Measurements from ENCODE around the gene NBEA. TPM values are rescaled to one million over a fixed set of nuclear protein-coding genes. Genes with fewer than 3 reads are reported as not detected.
"Not testable (repeated sequence)": the region's sequence is repeated elsewhere in the genome, so short reads cannot be mapped to it uniquely, and the experiment has no call there.

Gene NBEA
- total RNA-seq, 1 experiment from 2014 or later = 5.0 TPM

DNA sequence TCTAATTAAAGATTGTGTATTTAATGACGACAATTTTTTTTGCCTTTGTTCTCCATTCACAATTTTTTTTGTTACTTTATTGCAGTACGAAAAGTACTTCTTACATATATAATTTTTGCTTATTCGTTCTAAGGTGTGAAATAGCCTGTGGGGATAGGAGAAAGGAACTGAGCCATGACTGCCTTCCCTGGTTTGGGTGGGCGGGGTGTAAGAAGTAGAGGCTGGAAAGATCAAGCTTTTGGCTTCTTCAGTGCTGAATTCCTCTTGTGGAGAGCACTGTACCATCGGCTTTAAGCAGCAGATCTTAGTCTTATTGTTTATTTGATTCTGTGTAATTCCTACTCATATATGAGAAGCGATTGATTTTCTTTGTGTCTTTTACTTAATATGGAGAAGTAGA is 115.8 kb downstream of the NBEA start:
- DNase-seq (ENCODE audit: extremely low read depth, low read depth) = no peak

DNA sequence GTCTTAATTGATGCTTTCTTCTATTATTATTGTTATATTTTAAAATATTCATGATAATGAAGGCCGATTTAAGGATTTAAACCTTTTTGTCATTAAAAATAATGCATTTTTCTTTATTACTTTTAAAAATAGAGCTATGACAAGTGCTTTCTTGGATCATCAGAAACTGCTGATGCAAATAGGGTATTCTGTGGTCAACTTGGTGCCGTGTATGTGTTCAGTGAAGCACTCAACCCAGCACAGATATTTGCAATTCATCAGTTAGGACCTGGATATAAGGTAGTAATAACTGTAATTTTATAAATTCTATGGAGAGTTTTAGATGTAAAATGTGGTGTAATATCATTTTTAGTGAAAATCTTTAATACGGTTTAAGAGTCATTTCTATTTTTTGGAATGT is 116.5 kb downstream of the NBEA start:
- DNase-seq (ENCODE audit: extremely low read depth, low read depth) = not testable (repeated sequence)

DNA sequence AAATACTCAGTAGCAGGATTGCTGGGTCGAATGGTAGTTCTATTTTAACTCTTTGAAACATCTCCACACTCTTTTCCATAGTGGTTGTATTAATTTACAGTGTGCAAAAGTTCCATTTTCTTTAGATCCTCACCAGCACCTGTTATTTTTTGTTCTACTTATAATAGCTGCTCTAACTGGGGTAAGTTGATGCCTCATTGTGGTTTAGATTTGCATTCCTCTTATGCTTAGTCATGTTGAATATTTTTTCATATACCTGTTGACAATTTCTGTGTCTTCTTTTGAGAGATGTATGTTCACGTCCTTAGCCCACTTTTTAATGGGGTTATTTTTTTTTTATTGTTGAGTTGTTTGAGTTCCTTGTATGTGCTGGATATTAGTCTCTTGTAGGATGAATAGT is 144.6 kb downstream of the NBEA start:
- DNase-seq (ENCODE audit: extremely low read depth, low read depth) = no peak

DNA sequence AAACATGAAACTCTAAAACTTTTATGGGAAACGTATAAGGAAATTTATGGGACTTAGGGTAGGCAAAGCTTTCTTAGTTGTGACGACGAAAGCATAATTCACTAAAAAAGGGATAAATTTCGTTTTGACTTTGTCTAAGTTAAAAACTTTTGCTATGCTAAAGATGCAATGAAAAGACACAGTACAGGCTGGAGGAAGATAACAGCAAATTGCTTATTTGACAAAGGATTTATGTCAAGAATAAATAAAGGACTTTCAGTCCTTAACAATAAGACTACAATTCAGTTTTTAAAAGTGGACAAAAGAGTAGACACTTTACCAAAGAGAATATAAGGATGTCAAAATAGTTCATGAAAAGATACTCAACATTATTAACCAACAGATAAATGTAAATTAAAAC is 150.2 kb downstream of the NBEA start:
- DNase-seq (ENCODE audit: extremely low read depth, low read depth) = no peak

DNA sequence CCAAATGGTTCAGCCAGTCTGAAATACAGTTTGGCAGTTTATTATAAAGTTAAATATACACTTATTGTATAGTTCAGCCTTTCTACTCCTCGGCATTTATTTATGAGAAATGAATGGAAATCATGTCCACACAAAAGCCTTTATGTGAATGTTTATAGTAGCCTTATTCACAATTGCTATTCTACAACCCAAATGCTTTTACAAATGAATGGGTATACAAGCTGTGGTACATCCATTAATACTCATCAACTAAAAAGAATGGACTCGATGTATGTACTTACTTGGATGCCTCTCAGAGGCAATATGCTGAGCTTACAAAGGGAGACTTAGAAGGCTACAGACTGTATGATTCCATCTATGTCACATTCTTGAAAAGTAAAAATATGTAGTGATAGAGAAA is 150.7 kb downstream of the NBEA start:
- DNase-seq (ENCODE audit: extremely low read depth, low read depth) = no peak

DNA sequence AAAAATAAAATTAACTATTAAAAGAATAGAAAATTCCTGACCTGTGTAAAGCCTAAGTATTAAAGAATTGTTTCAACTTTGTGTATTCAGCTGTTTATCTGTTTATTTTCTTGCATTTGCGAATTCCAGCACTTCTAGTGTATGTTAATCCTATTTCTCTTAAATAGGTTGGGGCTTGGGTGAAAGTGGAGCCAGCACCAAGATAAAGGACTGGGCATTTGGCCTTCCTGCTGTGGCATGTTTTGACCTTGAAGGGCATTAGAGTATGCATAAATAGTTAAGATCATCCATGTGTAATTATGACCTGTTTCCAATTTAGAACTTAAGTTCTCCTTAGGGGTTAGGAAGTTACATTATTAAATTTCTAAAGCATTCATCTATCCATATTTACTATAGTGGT is 151.3 kb downstream of the NBEA start:
- no peak for DNase-seq (ENCODE audit: extremely low read depth, low read depth)

DNA sequence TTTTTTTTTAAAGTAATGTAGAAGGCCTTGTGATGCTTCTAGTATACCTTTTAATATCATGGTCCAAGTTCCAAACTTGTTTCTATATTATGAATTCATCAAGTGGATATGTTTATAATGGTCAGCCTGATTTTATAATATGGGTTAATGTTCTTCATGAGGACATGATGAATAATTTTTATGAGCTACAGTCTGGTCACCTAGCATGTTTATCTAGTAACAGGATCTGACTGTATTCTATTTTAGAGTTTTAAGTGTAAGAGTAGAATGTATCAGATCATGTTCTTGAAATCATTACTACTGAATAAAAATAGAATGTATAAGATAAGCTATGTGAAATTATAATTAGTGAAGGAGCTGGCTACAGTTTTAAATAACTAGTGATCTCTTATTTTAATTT is 164.7 kb downstream of the NBEA start:
- DNase-seq (ENCODE audit: extremely low read depth, low read depth) = not testable (repeated sequence)

DNA sequence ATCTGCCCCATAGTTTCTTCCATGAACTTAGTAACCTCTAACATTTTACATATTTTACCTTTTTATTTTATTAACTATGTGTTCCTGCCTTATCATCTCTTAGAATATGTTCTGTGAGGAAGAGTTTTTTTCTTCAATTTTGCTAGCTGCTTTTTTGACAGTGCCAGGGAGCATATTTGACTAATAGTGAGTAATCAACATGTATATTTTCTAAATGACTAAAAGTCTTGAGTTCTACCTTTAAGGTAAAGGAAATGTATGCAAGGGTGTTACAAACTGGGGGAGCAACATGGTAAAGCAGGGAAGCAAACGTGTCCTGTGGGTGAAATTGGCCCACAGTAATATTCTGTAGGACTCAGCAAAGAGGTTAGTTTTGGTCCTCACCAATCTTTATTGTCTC is 165.5 kb downstream of the NBEA start:
- DNase-seq (ENCODE audit: extremely low read depth, low read depth) = no peak

DNA sequence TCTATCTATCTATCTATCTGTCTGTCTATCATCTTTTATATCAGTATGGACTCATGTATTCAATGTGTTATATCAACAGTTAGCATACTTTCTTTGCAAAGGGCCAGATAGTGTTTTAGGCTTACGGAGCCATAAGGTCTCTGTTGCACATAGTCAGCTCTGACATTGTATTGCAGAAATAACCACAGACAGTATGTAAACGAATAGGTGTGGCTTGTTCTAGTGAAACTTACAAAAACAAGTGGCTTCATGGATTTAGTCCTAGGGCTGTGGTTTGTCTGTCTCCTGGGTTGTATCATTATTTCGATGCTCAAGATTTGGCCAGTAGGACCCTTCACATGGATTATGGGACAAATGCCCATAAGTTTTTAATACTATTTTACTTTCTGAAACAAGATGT is 171.5 kb downstream of the NBEA start:
- not testable (repeated sequence) for DNase-seq (ENCODE audit: extremely low read depth, low read depth)

DNA sequence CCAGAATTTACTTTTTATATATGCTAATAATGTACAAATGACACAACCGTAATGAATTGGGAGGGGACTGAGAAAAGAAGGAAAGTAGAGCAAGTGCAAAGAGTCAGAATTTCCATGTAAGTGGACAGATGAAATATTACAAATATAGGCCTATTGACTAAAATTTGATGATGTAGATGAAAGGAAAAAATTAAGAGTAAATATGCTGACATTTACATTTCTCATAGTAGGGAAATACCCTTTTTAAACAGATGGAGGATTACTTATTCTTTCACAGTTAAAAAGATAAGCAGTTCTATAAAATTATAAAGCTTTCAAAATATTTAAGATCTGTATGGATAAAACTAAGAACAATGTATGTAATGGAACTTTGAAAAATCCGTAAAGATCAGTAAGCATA is 185.4 kb downstream of the NBEA start:
- no peak for DNase-seq (ENCODE audit: extremely low read depth, low read depth)

DNA sequence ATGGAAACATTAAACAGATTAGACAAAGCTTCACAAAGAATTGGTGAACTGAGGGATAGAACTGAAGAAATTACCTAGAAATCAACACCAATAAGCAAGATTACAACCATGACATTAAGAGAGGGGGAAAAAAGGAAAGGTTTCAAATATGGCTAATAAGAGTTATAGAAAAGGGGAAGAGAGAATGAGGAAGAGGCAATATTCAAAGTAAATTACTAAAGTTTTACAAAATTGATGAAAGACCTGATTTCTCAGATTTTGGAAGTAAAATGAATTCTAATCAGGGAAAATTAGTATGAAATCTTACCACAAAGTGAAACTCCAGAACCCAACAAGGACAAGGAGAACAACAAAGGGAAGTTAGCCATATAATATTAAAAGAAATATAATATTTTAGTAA is 187.4 kb downstream of the NBEA start:
- no peak for DNase-seq (ENCODE audit: extremely low read depth, low read depth)

DNA sequence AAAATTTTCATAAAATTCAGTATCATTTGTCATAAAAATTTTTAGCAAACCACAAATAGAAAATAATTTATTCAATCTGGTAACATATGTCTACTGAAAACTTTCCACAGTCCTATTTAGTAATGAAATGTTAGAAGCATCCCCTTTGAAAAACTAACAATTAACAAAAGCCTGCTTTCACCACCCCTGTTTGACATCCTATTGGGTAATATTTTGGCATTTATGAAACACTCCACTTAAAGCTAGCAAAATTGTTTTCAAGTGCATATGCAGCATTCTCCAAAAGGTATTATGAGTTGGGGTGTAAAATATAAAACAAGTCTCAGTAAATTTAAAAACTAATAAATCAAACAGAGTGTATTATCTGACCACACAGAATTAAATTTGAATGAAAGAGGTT is 189.4 kb downstream of the NBEA start:
- DNase-seq (ENCODE audit: extremely low read depth, low read depth) = no peak

DNA sequence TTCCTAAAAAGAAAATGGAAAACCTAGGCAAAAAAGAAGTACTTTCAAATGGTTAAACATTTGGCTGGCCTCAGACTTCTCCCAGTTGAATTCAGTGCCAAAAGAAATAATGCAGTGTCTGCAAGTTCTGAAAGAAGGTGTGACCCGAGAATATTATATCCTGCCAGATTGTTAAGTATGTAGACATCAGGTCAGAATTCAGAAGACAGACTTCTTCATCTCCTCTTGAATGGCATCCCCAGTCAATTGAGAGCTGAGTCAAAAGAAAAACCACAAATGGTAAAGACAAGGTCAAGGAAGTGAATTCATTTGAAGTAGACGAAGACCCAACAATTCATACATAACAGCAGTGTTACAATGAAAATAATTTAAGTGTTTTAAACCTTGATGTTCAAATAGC is 194.5 kb downstream of the NBEA start:
- DNase-seq (ENCODE audit: extremely low read depth, low read depth) = no peak

DNA sequence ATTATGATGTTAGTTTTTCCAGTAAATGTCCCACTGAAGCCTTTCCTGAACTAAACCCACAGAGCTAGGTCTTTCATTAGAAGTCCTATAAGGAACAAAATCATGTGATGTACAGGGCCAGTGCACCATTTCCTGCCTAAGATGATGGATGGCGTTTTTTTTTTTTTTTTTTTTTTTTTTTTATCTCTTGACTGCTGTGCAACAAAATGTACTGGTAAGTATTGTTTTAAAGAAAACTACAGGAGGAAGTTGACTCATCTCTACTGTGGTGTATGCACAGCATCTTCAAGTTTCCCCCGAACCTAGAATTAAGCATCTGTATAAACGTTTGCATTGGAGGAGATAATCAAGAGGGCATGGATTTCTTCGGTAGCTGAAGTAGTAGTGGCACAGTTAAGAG is 197.5 kb downstream of the NBEA start:
- no peak for DNase-seq (ENCODE audit: extremely low read depth, low read depth)

DNA sequence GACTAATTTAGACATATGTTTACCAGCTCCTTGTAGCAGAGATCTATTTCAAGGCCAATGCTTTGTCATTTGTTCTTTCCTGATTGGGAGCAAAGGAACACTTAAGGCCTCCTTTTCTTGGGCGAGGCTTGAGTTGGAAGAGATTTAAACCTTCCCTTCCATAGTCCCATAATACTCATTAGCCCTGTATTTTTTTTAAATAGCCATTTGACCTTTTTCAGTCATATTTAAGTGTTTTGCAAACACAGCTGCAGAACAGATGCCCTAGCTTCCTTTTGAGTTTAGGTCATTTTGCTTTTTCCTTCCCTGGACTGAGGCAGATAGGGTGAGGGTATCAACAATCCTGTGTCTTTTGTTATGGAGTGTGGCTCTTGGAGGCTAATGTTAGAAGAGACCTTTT is 198.3 kb downstream of the NBEA start:
- DNase-seq (ENCODE audit: extremely low read depth, low read depth) = no peak

DNA sequence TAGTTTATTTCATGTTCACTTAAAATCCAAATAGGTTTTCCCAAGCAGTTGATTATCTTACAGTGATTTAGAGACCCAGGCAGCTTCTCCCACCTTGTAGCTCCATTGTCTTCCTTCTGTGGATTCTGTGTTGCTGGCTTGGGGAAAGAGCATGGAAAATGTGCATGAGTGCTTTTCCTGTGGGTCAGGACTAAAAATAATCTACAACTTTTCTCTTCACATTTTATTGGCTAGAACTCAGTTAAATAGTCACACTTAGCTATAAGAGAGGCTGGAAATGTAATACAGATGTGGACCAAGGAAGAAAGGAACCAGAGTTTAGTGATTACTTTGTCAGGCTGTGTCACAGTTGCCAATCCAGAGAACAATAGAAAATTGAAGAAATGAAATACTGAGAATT is 198.8 kb downstream of the NBEA start:
- DNase-seq (ENCODE audit: extremely low read depth, low read depth) = no peak

DNA sequence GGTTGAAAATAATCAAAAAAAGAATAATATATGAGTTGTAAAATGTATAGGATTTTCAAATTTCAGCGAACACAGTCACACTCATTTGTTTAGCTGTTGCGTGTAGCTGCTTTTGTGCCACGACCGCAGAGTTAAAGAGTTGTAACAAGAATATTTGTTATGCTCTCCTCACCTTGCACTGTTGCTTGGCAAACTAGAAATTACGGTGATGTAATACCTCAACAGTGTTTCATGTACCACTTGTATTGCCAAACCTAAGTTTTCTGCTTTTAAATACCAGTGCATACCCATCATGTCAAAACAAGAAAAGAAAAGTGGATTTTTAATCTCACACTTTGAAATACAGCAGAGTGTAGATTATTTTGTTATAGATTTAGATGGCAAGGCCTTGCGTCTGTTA is 201.1 kb downstream of the NBEA start:
- no peak for DNase-seq (ENCODE audit: extremely low read depth, low read depth)

DNA sequence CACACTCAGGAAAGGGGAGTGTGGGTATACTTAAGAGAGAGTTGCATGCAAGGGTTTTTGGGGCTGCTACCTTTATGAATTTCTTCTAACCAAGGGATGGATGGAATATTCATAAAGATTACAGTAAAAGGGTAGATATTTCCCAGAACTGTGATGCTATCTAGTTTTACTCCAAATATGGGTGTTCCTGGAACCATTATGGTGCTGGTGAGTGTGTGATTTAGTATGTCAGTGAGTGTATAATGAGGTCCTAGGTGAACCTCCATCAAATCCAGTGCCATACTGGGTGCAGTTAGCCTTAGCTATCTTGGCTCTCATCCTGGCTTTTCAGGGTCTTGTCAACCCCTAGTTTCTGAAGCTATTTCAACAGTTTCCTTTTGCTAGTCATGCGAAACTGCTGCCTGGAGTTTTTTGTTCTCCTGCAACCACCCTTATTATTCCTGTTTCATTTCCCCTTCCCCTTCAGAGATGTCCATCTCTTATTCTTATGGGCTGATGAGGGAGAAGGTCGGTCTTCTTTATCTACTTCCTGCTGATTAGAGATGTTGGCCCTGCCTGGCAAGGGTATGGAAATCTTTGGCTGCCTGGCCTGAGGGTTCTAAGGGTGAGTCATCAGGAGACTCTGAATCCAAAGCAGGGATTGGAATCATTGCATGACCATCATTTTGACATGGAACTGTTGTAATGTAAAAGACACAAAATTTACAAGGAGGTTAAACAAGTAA is 202.3 kb downstream of the NBEA start:
- no peak for DNase-seq (ENCODE audit: extremely low read depth, low read depth)

DNA sequence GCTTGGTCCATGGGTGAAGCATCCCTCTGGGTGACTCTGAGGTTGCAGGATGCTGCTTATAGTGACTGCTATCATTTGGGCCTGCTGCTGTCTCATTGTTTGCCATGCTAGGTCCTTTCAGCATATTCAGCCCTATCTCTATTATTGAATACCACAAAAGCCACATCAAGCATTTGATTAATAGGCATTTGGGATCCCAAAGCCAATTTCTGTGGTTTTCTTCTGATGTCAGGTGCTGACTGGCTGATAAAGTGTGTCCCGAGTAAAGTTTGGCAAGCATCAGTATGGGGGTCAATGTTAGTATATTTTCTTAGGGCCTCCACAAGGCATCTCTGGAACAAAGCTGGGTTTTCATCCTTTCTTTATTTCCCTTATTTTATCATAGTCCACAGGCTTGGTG is 204.6 kb downstream of the NBEA start:
- DNase-seq (ENCODE audit: extremely low read depth, low read depth) = no peak

DNA sequence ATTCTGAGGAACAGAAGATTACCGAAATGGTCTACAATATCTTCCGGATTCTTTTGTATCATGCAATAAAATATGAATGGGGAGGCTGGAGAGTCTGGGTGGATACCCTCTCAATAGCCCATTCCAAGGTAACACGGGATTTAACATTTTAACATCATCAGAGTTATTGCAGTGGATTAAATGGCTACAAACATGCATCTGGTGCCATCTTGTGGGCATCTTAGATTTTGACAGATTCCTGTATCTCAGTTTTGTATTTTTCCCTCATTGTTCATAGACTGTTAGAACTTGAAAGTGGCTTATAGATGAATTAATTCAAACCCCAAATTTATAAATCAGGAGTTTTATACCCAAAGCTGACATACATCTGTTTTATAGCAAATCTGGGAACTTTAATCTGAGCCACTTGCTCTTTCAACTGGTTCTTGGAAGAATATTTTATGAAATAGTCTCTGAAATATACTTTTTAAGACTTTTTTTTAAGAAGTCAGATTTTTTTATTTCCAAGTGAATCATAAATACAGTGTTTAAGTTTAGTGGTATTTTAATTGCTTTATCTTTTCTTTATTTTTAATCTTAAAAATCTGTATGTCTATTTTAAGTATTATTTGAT is 215.2 kb downstream of the NBEA start:
- DNase-seq (ENCODE audit: extremely low read depth, low read depth) = peak; percentile 61

DNA sequence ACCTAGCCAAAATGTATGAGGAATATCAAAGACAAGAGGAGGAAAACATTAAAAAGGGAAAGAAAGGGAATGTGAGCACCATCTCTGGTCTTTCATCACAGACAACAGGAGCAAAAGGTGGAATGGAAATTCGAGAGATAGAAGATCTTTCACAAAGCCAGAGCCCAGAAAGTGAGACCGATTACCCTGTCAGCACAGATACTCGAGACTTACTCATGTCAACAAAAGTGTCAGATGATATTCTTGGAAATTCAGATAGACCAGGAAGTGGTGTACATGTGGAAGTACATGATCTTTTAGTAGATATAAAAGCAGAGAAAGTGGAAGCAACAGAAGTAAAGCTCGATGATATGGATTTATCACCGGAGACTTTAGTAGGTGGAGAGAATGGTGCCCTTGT is 217.0 kb downstream of the NBEA start:
- DNase-seq (ENCODE audit: extremely low read depth, low read depth) = no peak

DNA sequence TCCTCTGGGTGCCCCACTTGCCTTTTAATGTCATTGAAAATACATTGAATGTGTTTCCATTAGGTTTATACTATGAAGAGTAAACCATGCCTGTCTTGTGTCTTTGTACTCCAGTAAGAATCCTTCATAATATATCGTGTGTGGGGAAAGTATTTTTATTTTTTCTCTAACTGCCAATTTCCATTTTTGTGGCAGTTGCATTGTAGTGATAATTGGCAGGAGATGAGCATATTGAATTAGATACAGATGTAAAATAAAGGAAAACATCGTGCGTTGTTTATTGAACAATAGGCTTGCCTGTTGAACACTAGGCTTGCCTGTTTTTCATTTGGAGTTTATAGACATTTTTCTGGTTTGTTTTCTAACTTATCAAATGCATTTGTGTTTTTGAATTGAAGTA is 218.8 kb downstream of the NBEA start:
- DNase-seq (ENCODE audit: extremely low read depth, low read depth) = no peak

DNA sequence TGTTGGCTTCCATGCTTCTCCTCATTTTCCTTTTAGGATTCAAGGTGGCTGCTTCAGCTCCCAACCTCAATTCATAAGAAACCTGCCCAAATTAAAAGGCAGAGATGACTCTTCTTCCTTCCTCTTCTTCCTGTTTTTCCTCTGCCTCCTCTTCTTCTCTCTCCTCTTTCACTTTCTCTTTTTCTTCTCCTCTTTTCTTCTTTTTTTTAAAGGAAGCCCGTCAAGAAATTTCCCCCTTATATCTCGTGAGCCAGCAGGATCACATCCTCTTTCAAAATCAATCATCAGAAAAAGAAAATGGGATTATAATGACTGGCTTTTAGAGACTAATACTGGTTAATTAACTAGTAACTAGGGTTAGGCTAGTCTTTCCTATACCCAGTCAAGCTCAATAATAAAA is 220.3 kb downstream of the NBEA start:
- no peak for DNase-seq (ENCODE audit: extremely low read depth, low read depth)
